Panc1 (cell line): ENCODE measurements around the gene FER1L5. TPM values are rescaled to one million over a fixed set of nuclear protein-coding genes. Genes with fewer than 3 reads are reported as not detected.

Experiments used
- ATAC-seq: fragments of 200-7000 bp; cut with Tn5 transposase; 2 replicates; pipeline ENCODE4 v1.9.1; 2020; ENCODE audit warnings: mild to moderate bottlenecking, moderate library complexity
- BruUV-seq: library from RNA; stranded (reverse); fragments of 400-500 nt; replicated peaks from 2 replicates; lab custom pipeline; 2021; lab: Mats Ljungman, UMichigan
- CTCF ChIA-PET: fragments of 300-600 bp; sonication (Branson Sonifier 250); formaldehyde crosslinking; loops from one replicate; lab custom pipeline; 2022; ENCODE audit warnings: antibody characterized with exemption; lab: Charles Lee
- POLR2A ChIA-PET: fragments of 300-600 bp; sonication (Branson Sonifier 250); formaldehyde crosslinking; loops from one replicate; lab custom pipeline; 2022; ENCODE audit warnings: antibody characterized with exemption; lab: Charles Lee
- DNase-seq: peaks from one replicate; pipeline ENCODE4 v3.0.0-alpha.2; 2010; ENCODE audit warnings: low read depth, low spot score
- H3K27ac ChIP-seq: 2 replicates; pipeline ENCODE4 v1.5.1; 2011; ENCODE audit warnings: mild to moderate bottlenecking, low read length, inconsistent platforms
- H3K27me3 ChIP-seq: fragments of 200-500 bp; sonication (Bioruptor generic); 2 replicates; pipeline ENCODE4 v1.6.0; 2014; ENCODE audit warnings: low read length, inconsistent platforms; ENCODE audit not compliant: control insufficient read depth, insufficient read depth
- H3K36me3 ChIP-seq: fragments of 200-500 bp; sonication (Bioruptor generic); 2 replicates; pipeline ENCODE4 v1.5.1; 2014; ENCODE audit warnings: inconsistent platforms, mild to moderate bottlenecking, low read length, moderate library complexity; ENCODE audit not compliant: control insufficient read depth, insufficient read depth
- H3K4me1 ChIP-seq: 2 replicates; pipeline ENCODE4 v1.5.1; 2011; ENCODE audit warnings: inconsistent platforms, mild to moderate bottlenecking, low read length, moderate library complexity; ENCODE audit not compliant: control insufficient read depth, insufficient read depth
- H3K4me3 ChIP-seq, 2 experiments: 2 replicates each; pipeline ENCODE4 v1.5.1; 2011 to 2012; ENCODE audit warnings: low read depth in 2 of 2, low read length in 2 of 2, mild to moderate bottlenecking in 2 of 2, inconsistent platforms in 1 of 2, moderate library complexity in 1 of 2
- H3K9me3 ChIP-seq: fragments of 200-500 bp; sonication (Bioruptor generic); 2 replicates; pipeline ENCODE4 v1.5.1; 2014; ENCODE audit warnings: low read depth, mild to moderate bottlenecking, inconsistent platforms, low read length, moderate library complexity; ENCODE audit not compliant: control insufficient read depth, insufficient read depth
- POLR2AphosphoS5 ChIP-seq: IDR thresholded peaks from 2 replicates; pipeline ENCODE4 v1.6.1; 2012; ENCODE audit warnings: mild to moderate bottlenecking, low read depth, low read length, moderate library complexity
- SIN3A ChIP-seq: IDR thresholded peaks from 2 replicates; pipeline ENCODE4 v1.6.1; 2012; ENCODE audit warnings: low read depth, mild to moderate bottlenecking, low read length, moderate library complexity, borderline replicate concordance; ENCODE audit not compliant: insufficient read depth
- TCF7L2 ChIP-seq: IDR thresholded peaks from 2 replicates; pipeline ENCODE4 v1.6.1; 2011; ENCODE audit warnings: mild to moderate bottlenecking, low read depth, low read length, inconsistent platforms
- in situ Hi-C: cut with HindIII; loops from 2 replicates; pipeline ENCODE4 v1.10.0; 2016; ENCODE audit warnings: low sequenced_read_pairs, low pct_unique_long_range_greater_than_20kb
- intact Hi-C: fragments of 100-400 bp; cut with micrococcal nuclease; formaldehyde crosslinking; loops from one replicate; pipeline ENCODE4 v1.10.0; 2022; ENCODE audit not compliant: unreplicated experiment
- total RNA-seq: library from RNA; stranded (reverse); gene quantifications from one replicate; pipeline ENCODE4 v1.2.1, GENCODE V29; 2021; ENCODE audit not compliant: unreplicated experiment
- TF ChIP-seq, protein P1 (sequence below): fragments of 450-650 bp; IDR thresholded peaks from 2 replicates; pipeline ENCODE4 v1.5.1; 2017; ENCODE audit warnings: mild to moderate bottlenecking
- TF ChIP-seq, protein P2 (sequence below), 2 experiments: IDR thresholded peaks; 2 replicates each; pipeline ENCODE4 v1.6.1; 2011 to 2012; ENCODE audit warnings: low read depth in 2 of 2, control low read depth in 1 of 2, low read length in 1 of 2, mild to moderate bottlenecking in 1 of 2, moderate library complexity in 1 of 2; ENCODE audit not compliant: insufficient read depth in 1 of 2

The FER1L5 gene
- total RNA-seq, 1 experiment from 2014 or later: not detected

DNA sequence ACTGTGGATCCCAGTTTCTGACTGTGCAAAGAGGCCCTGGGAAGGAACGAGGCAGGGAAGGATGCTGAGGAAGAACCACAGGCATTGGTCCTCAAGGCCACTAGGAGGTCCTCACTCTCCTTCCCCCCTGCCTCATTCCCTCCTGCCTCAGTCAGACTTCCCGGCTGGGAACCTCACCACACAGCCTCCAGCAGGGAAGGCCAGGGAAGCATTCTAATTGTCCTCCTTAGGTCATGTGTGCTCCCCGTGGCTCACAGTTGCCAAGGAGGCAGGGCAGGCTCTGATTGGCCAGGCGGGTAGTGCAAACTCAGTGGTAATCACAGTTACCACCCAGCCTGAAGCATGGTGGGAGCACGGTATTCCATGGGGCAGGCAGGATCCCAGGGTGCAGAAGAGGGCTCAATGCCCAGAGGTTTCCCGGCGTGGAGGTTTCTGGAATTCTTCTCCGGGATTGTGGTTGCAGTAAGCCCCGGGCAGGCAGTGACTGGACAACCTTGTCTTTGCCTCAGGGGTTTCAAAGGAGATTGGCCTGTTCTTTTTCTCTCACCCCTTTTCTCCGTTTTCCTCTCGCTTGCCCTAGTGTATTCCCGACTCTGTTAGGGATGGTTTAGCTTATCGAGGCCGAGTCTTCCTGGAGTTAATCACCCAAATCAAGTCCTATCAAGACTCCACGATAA is 27.1 kb downstream of the FER1L5 start:
- Histone ChIP-seq H3K4me1 (no peaks in the 10 kb centered on the region), H3K27ac (no peak overlapping the region), H3K27me3 (no peaks in the 10 kb centered on the region), H3K36me3 (no peaks in the 10 kb centered on the region), H3K4me3 (no peak overlapping the region), H3K9me3 (no peaks in the 10 kb centered on the region)
- intact Hi-C loops: no loop called here
- TF ChIP-seq, protein P1, sequence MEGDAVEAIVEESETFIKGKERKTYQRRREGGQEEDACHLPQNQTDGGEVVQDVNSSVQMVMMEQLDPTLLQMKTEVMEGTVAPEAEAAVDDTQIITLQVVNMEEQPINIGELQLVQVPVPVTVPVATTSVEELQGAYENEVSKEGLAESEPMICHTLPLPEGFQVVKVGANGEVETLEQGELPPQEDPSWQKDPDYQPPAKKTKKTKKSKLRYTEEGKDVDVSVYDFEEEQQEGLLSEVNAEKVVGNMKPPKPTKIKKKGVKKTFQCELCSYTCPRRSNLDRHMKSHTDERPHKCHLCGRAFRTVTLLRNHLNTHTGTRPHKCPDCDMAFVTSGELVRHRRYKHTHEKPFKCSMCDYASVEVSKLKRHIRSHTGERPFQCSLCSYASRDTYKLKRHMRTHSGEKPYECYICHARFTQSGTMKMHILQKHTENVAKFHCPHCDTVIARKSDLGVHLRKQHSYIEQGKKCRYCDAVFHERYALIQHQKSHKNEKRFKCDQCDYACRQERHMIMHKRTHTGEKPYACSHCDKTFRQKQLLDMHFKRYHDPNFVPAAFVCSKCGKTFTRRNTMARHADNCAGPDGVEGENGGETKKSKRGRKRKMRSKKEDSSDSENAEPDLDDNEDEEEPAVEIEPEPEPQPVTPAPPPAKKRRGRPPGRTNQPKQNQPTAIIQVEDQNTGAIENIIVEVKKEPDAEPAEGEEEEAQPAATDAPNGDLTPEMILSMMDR: no peak
- no peak for TF ChIP-seq POLR2AphosphoS5
- TF ChIP-seq, protein P2, sequence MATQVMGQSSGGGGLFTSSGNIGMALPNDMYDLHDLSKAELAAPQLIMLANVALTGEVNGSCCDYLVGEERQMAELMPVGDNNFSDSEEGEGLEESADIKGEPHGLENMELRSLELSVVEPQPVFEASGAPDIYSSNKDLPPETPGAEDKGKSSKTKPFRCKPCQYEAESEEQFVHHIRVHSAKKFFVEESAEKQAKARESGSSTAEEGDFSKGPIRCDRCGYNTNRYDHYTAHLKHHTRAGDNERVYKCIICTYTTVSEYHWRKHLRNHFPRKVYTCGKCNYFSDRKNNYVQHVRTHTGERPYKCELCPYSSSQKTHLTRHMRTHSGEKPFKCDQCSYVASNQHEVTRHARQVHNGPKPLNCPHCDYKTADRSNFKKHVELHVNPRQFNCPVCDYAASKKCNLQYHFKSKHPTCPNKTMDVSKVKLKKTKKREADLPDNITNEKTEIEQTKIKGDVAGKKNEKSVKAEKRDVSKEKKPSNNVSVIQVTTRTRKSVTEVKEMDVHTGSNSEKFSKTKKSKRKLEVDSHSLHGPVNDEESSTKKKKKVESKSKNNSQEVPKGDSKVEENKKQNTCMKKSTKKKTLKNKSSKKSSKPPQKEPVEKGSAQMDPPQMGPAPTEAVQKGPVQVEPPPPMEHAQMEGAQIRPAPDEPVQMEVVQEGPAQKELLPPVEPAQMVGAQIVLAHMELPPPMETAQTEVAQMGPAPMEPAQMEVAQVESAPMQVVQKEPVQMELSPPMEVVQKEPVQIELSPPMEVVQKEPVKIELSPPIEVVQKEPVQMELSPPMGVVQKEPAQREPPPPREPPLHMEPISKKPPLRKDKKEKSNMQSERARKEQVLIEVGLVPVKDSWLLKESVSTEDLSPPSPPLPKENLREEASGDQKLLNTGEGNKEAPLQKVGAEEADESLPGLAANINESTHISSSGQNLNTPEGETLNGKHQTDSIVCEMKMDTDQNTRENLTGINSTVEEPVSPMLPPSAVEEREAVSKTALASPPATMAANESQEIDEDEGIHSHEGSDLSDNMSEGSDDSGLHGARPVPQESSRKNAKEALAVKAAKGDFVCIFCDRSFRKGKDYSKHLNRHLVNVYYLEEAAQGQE (IDR thresholded peaks at IDR 0.05; ENCODE audit: insufficient read depth in 1 of 2, low read depth in 2 of 2, low read length in 1 of 2): no peak
- TF ChIP-seq SIN3A: no peak
- TF ChIP-seq TCF7L2: no peak
- POLR2A ChIA-PET: no interaction called here
- CTCF ChIA-PET: no interaction called here
- in situ Hi-C loops: no loop called here
- DNase-seq (no peak), ATAC-seq (0 out of 2 replicates have a peak, but pooled peaks have one; percentile 35)
- BruUV-seq: no TSS peak

DNA sequence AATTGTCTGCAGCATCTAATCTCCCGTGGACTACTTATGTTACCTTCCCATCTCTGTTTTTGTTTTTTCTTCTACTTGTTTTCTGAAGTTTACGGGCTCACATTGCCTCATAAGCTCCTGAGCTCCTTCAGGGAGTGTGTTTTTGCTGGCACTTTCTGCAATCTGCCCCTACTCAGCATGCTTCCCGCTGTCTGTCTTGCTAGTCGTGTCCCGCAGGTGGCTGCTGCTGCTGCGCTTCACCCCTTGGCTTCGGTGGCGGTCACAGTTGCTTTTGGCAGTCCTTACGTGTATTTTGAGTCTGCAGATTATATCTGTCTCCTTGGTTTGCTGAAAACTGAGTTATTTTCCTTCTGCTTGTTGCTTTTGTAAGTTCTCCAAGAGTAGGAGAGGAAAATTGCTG is 37.3 kb downstream of the FER1L5 start:
- ChIA-PET CTCF (no interaction called here), POLR2A (no interaction called here)
- intact Hi-C loops: no loop called here
- Histone ChIP-seq H3K9me3 (no peaks in the 10 kb centered on the region), H3K27ac (no peak overlapping the region), H3K36me3 (no peaks in the 10 kb centered on the region), H3K4me3 (peak overlapping the region in 1 of 2 experiments; percentile 2; a peak in 1 of 4 replicates), H3K4me1 (peaks cover 11% of the 10 kb centered on the region), H3K27me3 (no peaks in the 10 kb centered on the region; the same call in 1 of the 2 replicates)
- BruUV-seq: no TSS peak
- no peak for DNase-seq
- in situ Hi-C loops: no loop called here
- peak; percentile 70 for ATAC-seq
- TF ChIP-seq SIN3A (no peak), TCF7L2 (no peak), POLR2AphosphoS5 (no peak)
- TF ChIP-seq, protein P1: no peak
- TF ChIP-seq, protein P2 (IDR thresholded peaks at IDR 0.05; ENCODE audit: insufficient read depth in 1 of 2, low read depth in 2 of 2, low read length in 1 of 2): no peak
